ENCODE data around the gene GRPEL2.

GRPEL2 gene

DNA sequence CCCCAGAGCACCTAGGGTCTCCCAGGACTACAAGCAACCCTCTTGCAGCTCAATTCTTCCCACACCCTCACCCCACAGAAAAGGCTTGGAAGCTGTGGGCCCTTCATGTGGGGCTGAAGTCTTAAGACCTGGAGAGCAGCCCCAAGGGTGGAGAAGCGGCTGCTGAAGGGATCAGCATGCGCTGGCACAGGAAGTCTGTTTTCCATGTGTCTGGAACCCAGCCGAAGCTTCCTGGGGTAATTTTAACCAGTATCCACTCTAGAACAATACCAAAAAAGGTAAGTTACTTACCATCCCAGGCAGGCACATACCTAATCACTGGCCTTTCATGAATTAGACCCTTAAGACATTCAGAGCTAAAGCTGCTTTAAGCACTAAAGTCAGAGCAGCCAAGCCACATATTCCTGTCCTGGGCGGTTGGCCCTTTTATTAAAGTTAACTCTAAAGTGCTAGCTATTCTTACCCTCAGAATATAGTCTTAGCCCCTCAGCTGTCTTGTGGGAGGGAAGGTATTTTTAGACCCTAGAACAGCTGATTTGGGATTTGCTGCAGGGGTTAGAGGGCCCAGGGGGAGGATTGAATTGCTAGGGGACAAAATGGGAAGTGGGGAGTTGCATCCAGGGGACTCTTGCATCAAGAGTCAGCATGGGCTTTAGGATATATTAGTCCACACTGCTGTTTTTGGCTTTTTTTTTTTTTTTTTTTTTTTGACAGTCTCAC, 26.9 kb downstream of the GRPEL2 start:
- H3K9ac ChIP-seq (ENCODE audit: low read length): no peak overlapping the region
- no peak overlapping the region for H2AFZ ChIP-seq (ENCODE audit: low read depth, low read length, severe bottlenecking)
- no peak overlapping the region for H3K4me2 ChIP-seq (ENCODE audit: low read depth, low read length, poor library complexity, severe bottlenecking)
- H3F3A ChIP-seq (ENCODE audit: insufficient read depth): no peaks in the 10 kb centered on the region
- no peaks in the 10 kb centered on the region for H4K20me1 ChIP-seq (ENCODE audit: low read depth, low read length)
- H3K4me3 ChIP-seq (ENCODE audit: insufficient read depth, low read length, poor library complexity, severe bottlenecking): no peak overlapping the region
- H3K9me2 ChIP-seq (replicated peaks; ENCODE audit: insufficient read depth, low read length): no peaks in the 10 kb centered on the region
- no peaks in the 10 kb centered on the region for H3K79me2 ChIP-seq (ENCODE audit: insufficient read depth, low read length)
- H3K27me3 ChIP-seq (ENCODE audit: low read length): no peaks in the 10 kb centered on the region
- no peaks in the 10 kb centered on the region for H3K9me3 ChIP-seq (ENCODE audit: insufficient read depth, low read length)
- no peaks in the 10 kb centered on the region for H3K36me3 ChIP-seq (ENCODE audit: low read length)
- TF ChIP-seq CTCF (IDR thresholded peaks at IDR 0.05; ENCODE audit: insufficient read depth, low read length, poor library complexity, severe bottlenecking) (no peak), EZH2phosphoT487 (conservative IDR thresholded peaks at IDR 0.05; ENCODE audit: low read length) (no peak)
- H3K27ac ChIP-seq (ENCODE audit: low read depth, low read length): no peak overlapping the region

GRCh38 chr5:149372932-149373331, 27.6 kb downstream of the GRPEL2 start:
- Histone ChIP-seq H3K27me3 (ENCODE audit: low read length) (no peaks in the 10 kb centered on the region), H3K4me2 (ENCODE audit: low read depth, low read length, poor library complexity, severe bottlenecking) (no peak overlapping the region), H3K9ac (ENCODE audit: low read length) (no peak overlapping the region), H3K27ac (ENCODE audit: low read depth, low read length) (no peak overlapping the region), H3K4me3 (ENCODE audit: insufficient read depth, low read length, poor library complexity, severe bottlenecking) (no peak overlapping the region), H3F3A (ENCODE audit: insufficient read depth) (no peaks in the 10 kb centered on the region), H2AFZ (ENCODE audit: low read depth, low read length, severe bottlenecking) (no peak overlapping the region), H3K36me3 (ENCODE audit: low read length) (no peaks in the 10 kb centered on the region), H3K79me2 (ENCODE audit: insufficient read depth, low read length) (no peaks in the 10 kb centered on the region), H3K9me2 (replicated peaks; ENCODE audit: insufficient read depth, low read length) (no peaks in the 10 kb centered on the region), H4K20me1 (ENCODE audit: low read depth, low read length) (no peaks in the 10 kb centered on the region), H3K9me3 (ENCODE audit: insufficient read depth, low read length) (no peaks in the 10 kb centered on the region)
- TF ChIP-seq CTCF (IDR thresholded peaks at IDR 0.05; ENCODE audit: insufficient read depth, low read length, poor library complexity, severe bottlenecking) (no peak), EZH2phosphoT487 (conservative IDR thresholded peaks at IDR 0.05; ENCODE audit: low read length) (no peak)

- Histone ChIP-seq H4K20me1 (ENCODE audit: low read depth, low read length) (no peaks in the 10 kb centered on the region), H3K36me3 (ENCODE audit: low read length) (no peaks in the 10 kb centered on the region), H3K4me2 (ENCODE audit: low read depth, low read length, poor library complexity, severe bottlenecking) (no peak overlapping the region), H3K9ac (ENCODE audit: low read length) (no peak overlapping the region), H3F3A (ENCODE audit: insufficient read depth) (no peaks in the 10 kb centered on the region), H3K9me3 (ENCODE audit: insufficient read depth, low read length) (no peaks in the 10 kb centered on the region), H3K27me3 (ENCODE audit: low read length) (no peaks in the 10 kb centered on the region), H3K9me2 (replicated peaks; ENCODE audit: insufficient read depth, low read length) (no peaks in the 10 kb centered on the region), H3K27ac (ENCODE audit: low read depth, low read length) (no peak overlapping the region), H3K4me3 (ENCODE audit: insufficient read depth, low read length, poor library complexity, severe bottlenecking) (no peak overlapping the region), H3K79me2 (ENCODE audit: insufficient read depth, low read length) (no peaks in the 10 kb centered on the region), H2AFZ (ENCODE audit: low read depth, low read length, severe bottlenecking) (no peak overlapping the region)
- TF ChIP-seq EZH2phosphoT487 (conservative IDR thresholded peaks at IDR 0.05; ENCODE audit: low read length): no peak
- TF ChIP-seq CTCF (IDR thresholded peaks at IDR 0.05; ENCODE audit: insufficient read depth, low read length, poor library complexity, severe bottlenecking): no peak
These were observed 29.0 kb downstream of the GRPEL2 start for GRCh38 chr5:149374303-149374702.
